Activated CD8-positive, alpha-beta memory T cell treated with anti-CD3 and anti-CD28 coated beads, Interleukin-2, amount 50 U/mL, for 24 hours (primary cell): ENCODE measurements around the gene GDF15.
"Not testable (repeated sequence)": the region's sequence is repeated elsewhere in the genome, so short reads cannot be mapped to it uniquely, and the experiment has no call there.

Experiments
- DNase-seq: peaks from one replicate; pipeline ENCODE4 v3.0.0-alpha.2; 2020; ENCODE audit errors: extremely low read depth

Gene GDF15

DNA sequence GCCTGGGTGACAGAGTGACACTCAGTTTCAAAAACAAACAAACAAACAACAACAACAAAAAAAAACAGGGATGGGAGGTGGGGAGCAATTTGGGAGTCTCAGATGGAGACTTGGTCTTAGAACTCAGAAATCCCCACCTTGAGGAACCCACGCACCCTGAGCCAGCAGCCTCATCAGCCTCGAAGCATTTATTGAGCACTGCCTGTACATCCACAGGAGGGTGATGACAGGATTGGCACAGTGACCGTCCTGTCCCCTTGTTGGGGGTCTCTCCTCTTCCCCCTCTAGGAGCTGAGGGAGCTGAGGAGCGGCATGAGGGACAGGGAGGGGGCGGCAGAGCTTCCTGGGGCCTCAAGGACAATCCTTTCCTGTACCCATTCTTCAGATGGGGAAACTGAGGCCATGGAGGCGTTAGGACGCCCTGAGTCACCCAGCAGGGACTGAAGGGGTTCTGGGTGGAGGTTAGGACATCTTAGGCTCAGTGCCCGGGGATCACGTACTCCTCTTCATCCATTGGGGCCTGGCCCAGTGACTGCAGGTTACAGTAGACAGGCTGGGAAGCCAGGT lies 5.6 kb downstream of the GDF15 start:
- no peak for DNase-seq

DNA sequence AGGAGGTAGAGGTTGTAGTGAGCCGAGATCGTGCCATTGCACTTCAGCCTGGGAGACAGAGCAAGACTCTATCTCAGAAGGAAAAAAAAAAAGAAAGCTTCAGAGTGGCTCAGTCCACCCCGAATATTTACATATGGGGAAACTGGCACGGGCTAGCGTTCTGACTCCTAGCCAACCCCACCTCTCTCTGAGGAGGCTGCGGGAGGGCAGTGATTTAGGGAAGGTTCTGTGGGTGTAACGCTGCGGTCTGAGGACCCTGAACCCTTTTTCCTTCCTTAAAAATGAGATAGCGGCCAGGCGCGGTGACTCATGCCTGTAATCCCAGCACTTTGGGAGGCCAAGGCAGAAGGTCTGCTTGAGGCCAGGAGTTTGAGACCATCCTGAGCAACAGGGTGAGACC lies 6.5 kb downstream of the GDF15 start:
- DNase-seq = no peak

DNA sequence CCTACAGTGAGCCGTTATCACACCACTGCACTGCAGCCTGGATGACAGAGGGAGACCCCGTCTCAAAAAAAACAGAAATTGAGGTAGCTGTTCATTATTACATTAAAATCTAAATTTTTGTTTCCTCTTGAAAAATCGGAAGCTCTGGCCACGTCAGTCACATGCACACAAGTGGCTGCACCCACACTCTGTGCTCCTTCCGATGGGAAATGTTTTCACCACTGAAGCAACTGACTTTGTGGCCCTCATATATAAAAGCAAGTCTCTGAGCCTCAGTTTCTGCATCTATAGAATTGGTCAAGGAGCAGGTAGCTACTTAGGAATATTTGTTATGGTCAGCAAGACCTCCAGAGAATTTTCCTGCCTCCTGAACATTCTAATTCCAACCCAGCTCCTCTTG lies 7.0 kb downstream of the GDF15 start:
- no peak for DNase-seq

DNA sequence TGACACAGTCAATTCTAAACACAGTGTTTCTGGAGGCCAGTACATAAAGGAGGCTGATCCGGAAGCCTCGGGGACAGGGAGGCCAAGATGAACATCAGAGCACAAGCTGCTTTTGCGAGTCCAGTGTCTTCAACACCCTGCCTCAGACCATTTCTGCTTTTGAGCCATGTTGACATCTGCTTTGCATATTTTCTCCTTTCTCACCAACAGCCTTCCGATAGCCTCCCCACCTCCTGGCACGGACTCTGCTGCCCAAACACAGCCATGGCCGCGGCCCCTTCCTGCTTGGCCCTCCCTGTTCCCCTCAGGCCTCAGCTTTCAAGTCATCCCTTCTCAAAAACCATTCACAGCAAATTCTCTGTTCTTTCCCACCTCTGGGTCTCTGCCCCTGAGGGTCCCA lies 7.9 kb downstream of the GDF15 start:
- no peak for DNase-seq

DNA sequence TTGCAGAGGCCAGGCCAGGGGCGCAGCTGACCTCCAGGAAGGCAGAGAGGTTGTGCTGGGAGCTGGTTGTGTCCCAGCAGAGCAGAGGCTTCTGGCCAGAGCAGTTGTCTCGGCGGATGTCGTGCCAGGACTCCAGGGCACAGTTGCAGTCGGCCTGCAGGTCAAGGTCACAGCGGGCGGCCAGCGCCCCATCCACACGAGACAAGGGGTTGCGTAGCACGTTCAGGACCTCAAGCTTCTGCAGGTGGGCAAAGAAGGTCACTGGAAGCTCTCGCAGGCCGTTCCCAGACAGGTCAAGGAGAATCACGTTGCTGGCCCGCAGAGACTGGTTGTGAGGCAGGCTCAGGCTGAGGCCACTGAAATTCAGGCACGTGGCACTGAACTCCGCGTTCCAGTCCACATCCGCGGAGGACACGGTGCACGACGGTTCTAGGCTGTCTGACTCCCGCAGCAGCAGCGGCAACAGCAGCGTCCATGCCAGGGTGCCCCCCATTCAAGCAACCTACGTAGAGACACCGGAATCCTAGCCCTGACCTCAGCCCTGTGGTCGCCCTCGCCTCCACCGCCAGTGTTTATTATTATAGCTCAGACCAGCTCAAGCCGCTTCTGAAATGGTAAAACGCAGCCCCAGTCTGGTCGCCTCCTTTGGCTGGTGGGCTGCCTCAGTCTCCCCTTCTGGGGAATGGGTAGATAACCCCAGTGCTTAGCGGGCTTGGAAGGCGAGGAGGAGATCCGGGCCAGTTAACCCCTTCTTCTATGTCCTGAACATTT lies 10.7 kb downstream of the GDF15 start:
- no peak for DNase-seq

DNA sequence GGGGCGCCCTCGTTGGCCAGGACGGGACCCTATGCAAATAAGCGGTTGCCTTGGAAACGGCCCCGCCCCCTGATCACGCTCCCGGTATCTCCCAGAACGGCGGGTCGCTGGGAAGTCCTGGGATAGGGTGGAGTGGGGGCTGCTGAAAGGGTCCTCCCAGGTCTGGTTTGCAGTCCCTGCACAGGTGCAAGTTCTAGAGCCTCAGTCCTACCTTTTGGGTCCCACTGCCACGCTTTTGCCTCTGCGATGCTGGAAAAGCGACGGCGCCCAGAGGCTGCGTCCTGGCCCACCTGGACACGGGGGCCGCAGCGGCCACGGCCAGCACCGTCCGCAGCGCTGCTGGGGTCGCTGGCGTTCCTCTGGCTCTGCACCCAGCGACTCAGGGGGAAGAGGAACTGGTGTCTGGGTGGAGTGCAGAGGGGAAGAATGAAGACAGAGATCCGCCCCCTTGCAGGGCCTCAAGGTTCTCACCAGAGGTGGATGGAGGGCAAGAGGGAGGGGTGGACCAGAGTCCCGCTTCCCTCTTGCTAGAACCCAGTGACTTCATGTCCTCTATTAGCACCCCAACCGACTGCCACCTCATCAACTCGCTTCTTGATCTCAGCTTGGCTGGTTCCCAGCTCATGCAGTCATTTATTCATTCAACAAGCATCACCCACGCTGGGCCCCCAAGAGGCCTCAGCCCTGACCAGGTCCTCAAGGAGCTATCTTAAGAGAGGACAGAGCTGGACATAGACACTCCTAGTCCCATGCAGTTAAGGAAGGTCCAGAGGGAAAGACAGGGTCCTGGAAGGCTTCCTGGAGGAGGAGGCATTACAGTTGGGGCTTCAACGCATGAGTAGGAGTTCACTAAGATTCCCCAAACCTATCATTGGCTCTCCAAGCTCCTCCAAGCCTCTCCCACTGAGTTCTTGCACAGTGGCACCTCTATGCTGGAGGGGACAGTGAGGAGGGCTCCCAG lies 11.6 kb downstream of the GDF15 start, which contains the start of gene LRRC25:
Gene LRRC25 (minus strand): TSS at position 381 of the 961 bp plus-strand sequence. CDS start 659 bp downstream, outside the sequence.
- no peak for DNase-seq

DNA sequence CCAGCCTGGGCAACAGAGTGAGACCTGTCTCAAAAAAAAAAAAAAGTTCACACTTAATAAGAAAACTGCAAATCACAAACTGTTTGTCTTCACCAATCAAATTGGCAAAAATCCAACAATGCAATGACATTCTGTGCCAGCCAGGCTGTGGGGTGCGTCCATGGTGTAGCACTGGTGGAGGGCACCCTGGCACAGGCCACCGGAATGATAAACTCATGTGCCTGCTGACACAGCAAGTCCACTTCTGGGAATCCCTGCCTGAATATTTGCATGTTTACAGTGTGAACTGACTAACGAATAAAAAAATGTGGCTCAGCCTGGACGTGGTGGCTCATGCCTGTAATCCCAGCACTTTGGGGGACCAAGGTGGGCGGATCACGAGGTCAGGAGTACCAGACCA lies 13.1 kb downstream of the GDF15 start:
- no peak for DNase-seq

DNA sequence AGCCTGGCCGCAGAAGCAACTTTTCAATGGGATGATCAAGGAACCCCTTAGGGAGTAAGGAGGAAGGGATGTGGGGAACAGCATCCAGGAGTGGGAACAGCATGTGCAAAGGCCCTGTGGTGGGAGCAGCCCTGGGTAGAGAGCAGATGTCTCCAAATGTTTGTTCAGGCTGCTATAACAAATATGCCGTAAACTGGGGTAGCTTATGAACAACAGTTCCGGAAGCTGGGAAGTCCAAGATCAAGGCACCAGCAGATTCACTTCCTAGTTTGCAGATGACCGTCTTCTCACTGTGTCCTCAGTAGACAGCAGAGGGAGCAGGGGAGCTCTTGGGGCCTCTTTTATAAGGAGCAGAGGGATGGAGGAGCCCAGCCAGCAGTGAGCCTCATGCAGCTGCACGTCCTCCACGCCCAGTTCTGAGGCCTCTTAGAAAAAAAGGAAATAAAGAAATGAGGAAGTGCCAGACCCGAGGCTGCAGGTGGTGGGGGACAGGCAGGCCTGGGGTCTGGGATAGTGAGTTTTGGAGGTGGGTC lies 15.7 kb downstream of the GDF15 start:
- no peak for DNase-seq

DNA sequence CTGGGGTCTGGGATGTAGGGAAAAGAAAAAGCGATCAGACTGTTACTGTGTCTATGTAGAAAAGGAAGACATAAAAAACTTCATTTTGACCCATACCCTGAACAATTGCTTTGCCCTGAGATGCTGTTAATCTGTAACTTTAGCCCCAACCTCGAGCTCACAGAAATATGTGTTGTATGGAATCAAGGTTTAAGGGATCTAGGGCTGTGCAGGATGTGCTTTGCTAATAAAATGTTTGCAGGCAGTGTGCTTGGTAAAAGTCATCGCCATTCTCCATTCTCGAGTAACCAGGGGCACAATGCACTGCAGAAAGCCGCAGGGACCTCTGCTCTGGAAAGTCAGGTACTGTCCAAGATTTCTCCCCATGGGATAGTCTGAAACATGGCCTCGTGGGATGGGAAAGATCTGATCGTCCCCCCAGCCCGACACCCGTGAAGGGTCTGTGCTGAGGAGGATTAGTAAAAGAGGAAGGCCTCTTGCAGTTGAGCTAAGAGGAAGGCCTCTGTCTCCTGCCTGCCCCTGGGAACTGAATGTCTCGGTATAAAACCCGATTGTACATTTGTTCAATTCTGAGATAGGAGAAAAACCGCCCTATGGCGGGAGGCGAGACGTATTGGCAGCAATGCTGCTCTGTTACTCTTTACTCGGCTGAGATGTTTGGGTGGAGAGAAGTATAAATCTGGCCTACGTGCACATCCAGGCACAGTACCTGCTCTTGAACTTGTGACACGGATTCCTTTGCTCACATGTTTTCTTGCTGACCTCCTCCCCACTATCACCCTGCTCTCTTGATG lies 16.7 kb downstream of the GDF15 start:
- DNase-seq = not testable (repeated sequence)

DNA sequence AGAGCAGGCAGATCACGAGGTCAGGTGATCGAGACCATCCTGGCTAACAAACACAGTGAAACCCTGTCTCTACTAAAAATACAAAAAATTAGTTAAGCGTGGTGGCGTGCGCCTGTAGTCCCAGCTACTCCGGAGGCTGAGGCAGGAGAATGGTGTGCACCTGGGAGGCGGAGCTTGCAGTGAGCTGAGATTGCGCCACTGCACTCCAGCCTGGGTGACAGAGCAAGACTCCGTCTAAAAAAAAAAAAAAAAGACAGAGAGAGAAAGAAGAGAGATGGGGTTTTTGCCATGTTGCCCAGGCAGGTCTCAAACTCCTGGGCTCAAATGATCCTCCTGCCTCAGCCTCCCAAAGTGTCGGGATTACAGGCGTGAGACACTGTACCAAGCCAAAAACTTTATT lies 19.8 kb downstream of the GDF15 start:
- not testable (repeated sequence) for DNase-seq

DNA sequence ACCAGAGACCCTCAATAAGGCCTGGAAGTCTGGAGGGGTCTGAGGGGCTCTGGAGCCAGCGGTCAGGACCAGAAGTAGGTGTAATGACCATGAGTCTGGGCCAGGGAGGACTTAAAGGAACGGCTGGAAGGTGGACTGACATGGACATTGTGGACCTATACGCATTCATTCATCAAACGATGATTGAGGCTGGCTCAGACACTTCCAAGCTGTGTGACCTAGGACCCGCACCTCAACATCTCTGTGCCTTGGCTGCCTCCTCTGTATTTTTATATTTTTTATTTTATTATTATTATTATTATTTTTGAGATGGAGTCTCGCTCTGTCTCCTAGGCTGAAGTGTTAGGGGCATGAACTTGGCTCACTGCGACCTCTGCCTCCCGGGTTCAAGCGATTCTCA lies 20.8 kb downstream of the GDF15 start:
- DNase-seq = no peak

DNA sequence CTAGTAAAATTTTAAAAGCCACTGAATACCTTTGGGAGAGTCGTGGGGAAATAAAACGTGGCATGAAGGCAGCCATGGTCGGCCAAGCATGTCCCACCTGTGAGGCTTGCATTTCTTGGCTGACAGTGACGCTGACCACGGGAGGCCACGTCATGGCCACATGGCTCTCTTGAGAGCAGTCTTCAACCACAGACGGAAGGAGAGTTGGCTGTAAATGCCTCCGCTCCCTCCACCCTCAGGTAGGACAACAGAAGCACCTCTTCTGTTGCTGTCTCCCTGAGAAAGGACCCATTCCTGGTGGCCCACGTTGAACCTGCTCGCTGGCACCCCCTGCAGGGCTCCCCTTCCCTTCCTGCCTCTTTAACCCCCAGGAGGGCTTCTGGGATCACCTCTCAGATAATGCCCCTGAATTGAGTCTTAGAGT lies 22.1 kb downstream of the GDF15 start:
- no peak for DNase-seq

DNA sequence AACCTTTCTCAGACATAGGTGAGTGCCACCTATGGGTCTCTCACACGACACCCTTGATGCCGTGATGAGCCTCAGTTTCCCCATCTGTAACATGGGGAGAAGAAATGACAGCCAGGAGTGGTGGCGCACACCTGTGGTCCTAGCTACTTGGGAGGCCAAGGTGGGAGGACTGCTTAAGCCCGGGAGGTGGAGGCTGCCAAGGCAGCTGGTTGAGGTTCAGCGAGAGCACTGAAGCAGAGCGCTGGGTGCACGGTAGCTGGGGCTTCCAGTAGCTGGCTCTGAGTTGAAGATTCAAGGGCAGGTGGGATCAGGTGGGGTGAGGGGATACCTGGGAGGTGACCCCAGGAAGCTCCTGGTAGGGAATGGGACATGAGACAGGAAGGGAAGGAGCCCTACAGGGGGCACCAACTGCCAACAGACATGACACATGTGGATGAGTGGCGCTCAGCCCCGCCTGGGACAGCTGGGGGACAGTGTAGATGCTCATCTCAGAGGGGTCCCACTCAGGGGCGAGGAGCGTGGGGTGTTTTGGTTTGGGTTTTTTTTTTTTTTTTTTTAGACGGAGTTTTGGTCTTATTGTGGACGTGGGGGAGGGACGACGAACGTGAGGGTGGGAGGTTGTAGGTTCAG lies 26.8 kb downstream of the GDF15 start:
- DNase-seq = no peak

DNA sequence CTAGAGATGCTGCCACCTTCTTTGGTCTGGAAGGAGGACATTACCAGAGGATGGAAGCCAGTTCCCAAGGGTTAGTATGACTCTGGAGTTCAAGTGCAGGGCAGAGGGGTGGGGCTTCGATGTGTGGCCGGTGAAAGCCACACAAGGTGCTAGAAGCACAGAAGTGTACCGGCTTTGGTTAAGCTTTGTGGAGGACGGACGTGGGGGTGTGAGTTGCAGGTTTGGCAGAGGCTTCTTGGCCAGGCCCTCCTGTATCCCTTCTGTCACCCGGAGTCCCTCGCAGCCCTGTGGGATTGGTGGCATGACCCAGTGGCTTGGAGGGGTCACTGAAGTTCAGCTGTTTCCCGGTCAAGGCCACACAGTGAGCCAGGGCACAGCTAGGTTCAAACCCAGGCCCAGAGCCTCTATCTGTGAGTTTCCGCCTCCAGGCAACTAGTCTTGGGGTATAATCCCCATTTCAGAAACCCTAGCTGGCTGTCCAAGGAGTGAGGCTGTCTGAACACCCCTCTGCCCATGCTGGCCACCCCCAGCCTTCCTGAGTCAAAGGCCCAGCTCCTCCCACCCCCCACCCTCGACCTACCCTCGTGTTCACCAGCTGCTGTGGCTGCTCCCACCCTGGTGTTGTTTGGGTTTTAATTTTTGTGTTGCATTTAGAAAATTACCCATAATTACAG lies 28.7 kb downstream of the GDF15 start:
- DNase-seq = no peak

DNA sequence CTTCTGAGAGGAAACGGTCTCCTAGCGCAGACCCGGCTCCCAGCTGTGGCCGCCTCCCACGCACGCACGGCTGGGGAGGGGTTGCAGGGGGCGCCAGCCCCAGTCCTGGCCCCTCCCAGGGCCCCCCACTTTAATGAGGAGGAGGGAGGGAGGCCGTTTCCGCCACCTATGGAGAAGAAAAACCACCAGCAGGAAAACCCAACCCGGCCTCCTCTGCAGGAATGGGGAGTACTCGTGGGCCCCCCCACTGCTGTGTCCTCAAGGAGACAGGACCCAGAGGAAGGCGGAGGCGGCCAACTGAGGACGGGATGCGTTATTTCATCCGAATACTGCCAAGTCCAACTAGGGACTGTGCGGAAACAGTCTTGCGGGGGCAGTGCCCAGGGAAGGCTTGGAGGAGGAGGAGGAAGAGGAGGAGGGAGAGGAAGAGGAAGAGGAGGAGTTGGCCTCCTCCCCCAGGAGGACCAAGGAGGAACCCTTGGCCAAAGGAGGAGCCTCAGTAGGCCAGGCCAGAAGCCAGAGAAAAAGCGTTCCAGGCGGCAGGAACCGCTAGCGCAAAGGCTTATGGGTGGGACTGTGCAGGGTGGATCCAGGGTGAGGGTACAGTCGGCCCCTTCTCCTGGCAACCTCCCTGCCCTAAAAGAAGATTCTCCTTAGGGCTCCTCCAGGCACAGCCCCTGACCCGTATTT lies 29.4 kb downstream of the GDF15 start:
- no peak for DNase-seq

DNA sequence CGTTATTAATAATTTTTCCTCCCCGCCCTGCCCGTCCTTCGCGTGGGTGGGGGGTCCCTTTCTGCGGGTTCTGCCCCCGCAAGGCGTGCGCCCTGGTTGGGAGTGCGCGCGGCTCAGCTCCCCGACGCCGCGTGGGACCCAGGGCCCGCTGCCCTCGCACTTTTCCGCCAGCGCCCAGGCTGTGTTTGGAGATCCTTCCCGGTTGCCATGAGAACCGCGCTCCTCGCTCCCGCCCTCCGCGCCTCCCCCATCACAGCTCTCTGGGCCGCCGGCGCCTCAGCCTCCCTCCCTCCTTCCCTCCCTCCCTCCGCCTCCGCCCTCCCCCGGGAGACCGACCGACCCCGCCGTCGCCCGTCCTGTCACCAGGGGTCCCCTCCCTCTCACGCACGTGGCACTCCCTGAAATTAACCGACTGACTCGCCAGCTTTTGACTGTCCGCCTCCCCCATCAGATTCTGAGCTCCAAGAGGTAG lies 30.9 kb downstream of the GDF15 start:
- DNase-seq = no peak

DNA sequence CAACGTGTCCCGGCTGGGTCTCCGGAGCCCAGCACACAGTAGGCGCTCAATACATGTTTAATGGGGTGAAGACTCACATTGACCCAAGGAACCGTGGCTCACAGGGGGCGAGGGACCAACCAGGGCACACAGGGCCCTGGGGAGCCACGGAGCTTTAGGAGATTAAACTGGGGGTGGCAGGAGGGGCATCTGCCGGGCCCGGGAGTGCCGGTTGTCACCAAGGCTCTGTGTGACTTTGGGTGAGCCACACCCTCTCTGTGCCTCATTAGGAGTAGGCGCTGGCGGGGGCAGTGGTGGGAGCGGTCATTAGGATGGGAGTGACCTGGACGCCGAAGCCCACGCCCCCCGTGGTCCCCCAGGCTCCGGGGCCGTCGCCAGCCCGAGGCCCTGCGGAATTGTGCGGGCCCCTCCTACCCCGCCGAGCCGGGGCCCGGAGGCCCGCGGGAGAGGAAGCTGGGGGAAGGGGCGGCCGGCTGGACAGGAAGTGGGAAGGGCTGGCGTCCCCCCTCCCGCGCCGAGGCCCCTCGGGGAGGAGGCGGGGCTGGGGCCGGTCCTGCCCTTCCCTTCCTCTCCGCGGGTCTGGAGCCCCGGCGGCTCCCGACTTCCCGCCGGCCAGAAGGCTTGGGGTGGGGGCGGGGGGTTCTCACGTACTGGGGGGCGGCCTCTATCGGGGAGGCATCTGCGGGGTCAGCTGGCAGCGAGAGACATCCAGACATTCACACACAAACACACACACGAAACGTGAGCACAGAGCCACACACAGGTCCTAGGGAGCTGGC lies 31.5 kb downstream of the GDF15 start:
- no peak for DNase-seq

DNA sequence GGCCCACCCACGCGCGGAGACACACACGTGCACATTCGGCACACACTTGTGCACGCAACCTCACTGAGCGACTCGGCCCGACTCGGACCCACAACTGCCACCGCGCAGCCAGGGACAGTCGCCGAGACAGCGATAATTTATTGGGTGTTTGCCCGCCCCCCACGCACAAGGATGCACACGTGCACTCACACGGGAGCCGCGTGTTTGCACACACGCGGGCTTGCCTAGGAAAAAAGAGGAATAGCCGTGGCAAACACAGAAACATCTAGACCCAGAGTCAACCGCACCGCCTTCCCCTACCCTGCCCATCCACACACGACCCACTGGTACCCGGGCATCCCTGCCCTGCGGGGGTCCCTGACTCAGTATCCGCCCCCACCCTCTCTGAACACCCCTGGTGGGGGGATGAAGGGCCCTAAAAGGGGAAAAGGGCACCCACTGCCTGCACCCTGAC lies 32.1 kb downstream of the GDF15 start:
- no peak for DNase-seq
